GM21360 (cell line): Measurements from ENCODE around the gene MEP1A.
"Not testable (repeated sequence)": the region's sequence is repeated elsewhere in the genome, so short reads cannot be mapped to it uniquely, and the experiment has no call there.

Experiments
- ATAC-seq: cut with Tn5 transposase; IDR thresholded peaks from one replicate; pipeline ENCODE4 v1.9.1; 2021; ENCODE audit warnings: mild to moderate bottlenecking, moderate library complexity; ENCODE audit not compliant: unreplicated experiment

Gene MEP1A

GRCh38 chr6:46793138-46793537 lies at the start of gene MEP1A:
Gene MEP1A, plus strand, starts transcription at chr6:46793389. Its CDS starts 10 bp downstream, at chr6:46793399.
- ATAC-seq = no peak

GRCh38 chr6:46743425-46744158 lies 49.6 kb upstream of the MEP1A start:
- no peak for ATAC-seq

- not testable (repeated sequence) for ATAC-seq
Measured at GRCh38 chr6:46744159-46744725, 48.9 kb upstream of the MEP1A start.

- no peak for ATAC-seq
Measured at GRCh38 chr6:46745973-46746372, 47.2 kb upstream of the MEP1A start.

- no peak for ATAC-seq
Measured at GRCh38 chr6:46746696-46747095, 46.5 kb upstream of the MEP1A start, which contains the start of gene ANKRD66. Gene ANKRD66, plus strand, starts transcription at chr6:46746933. Its CDS starts 5,016 bp downstream, at chr6:46751949.

- no peak for ATAC-seq
Measured at GRCh38 chr6:46748940-46749503, 44.2 kb upstream of the MEP1A start.

GRCh38 chr6:46749731-46750130 lies 43.5 kb upstream of the MEP1A start:
- ATAC-seq = no peak

GRCh38 chr6:46751658-46752057 lies 41.5 kb upstream of the MEP1A start:
- ATAC-seq = no peak

GRCh38 chr6:46755865-46756264 lies 37.3 kb upstream of the MEP1A start:
- no peak for ATAC-seq

- no peak for ATAC-seq
Measured at GRCh38 chr6:46756469-46757213, 36.5 kb upstream of the MEP1A start.

- ATAC-seq = no peak
Measured at GRCh38 chr6:46757214-46757596, 36.0 kb upstream of the MEP1A start.

GRCh38 chr6:46758960-46759753 lies 34.0 kb upstream of the MEP1A start:
- ATAC-seq = no peak

- ATAC-seq = no peak
Measured at GRCh38 chr6:46760925-46761324, 32.3 kb upstream of the MEP1A start.

GRCh38 chr6:46763466-46763865 lies 29.7 kb upstream of the MEP1A start:
- no peak for ATAC-seq

GRCh38 chr6:46764280-46764679 lies 28.9 kb upstream of the MEP1A start:
- ATAC-seq = not testable (repeated sequence)

- no peak for ATAC-seq
Measured at GRCh38 chr6:46764961-46765360, 28.2 kb upstream of the MEP1A start.

- ATAC-seq = no peak
Measured at GRCh38 chr6:46772016-46772415, 21.2 kb upstream of the MEP1A start.

- ATAC-seq = no peak
Measured at GRCh38 chr6:46772762-46773161, 20.4 kb upstream of the MEP1A start.

GRCh38 chr6:46773201-46773855 lies 19.9 kb upstream of the MEP1A start:
- ATAC-seq = no peak

- ATAC-seq = not testable (repeated sequence)
Measured at GRCh38 chr6:46774736-46775135, 18.5 kb upstream of the MEP1A start.
